SJCRH30 (cell line): Measurements from ENCODE around the gene SRSF10. TPM values are rescaled to one million over a fixed set of nuclear protein-coding genes. Genes with fewer than 3 reads are reported as not detected.
"Not testable (repeated sequence)": the region's sequence is repeated elsewhere in the genome, so short reads cannot be mapped to it uniquely, and the experiment has no call there.

ENCODE experiments used
- DNase-seq, 2 experiments: peaks; one replicate each; pipeline ENCODE4 v3.0.0-alpha.2; 2015 to 2020
- H3K27ac ChIP-seq: fragments of 250-450 bp; sonication (Bioruptor Pico); 2 replicates; pipeline ENCODE4 v1.5.1; 2020; ENCODE audit warnings: mild to moderate bottlenecking, moderate library complexity
- H3K27me3 ChIP-seq: fragments of 250-450 bp; sonication (Bioruptor Pico); 2 replicates; pipeline ENCODE4 v1.5.1; 2020; ENCODE audit warnings: mild to moderate bottlenecking, moderate library complexity
- H3K36me3 ChIP-seq: fragments of 250-450 bp; sonication (Bioruptor Pico); 2 replicates; pipeline ENCODE4 v1.5.1; 2020; ENCODE audit warnings: mild to moderate bottlenecking, moderate library complexity
- H3K4me1 ChIP-seq: fragments of 250-450 bp; sonication (Bioruptor Pico); 2 replicates; pipeline ENCODE4 v1.5.1; 2020; ENCODE audit warnings: mild to moderate bottlenecking, moderate library complexity
- H3K4me3 ChIP-seq: fragments of 250-450 bp; sonication (Bioruptor Pico); 2 replicates; pipeline ENCODE4 v1.5.1; 2020; ENCODE audit warnings: mild to moderate bottlenecking, moderate library complexity
- H3K9me3 ChIP-seq: fragments of 250-450 bp; sonication (Bioruptor Pico); replicated peaks from 2 replicates; pipeline ENCODE4 v1.5.1; 2020; ENCODE audit warnings: mild to moderate bottlenecking, moderate library complexity
- total RNA-seq: library from RNA; depleted of rRNA; stranded (reverse); fragments of >200 nt; shearing (Covaris generic); gene quantifications from 2 replicates; pipeline ENCODE4 v1.2.3, GENCODE V29; 2014; rRNA removed

The SRSF10 gene
- 195 and 245 TPM in 2 replicates for total RNA-seq

DNA sequence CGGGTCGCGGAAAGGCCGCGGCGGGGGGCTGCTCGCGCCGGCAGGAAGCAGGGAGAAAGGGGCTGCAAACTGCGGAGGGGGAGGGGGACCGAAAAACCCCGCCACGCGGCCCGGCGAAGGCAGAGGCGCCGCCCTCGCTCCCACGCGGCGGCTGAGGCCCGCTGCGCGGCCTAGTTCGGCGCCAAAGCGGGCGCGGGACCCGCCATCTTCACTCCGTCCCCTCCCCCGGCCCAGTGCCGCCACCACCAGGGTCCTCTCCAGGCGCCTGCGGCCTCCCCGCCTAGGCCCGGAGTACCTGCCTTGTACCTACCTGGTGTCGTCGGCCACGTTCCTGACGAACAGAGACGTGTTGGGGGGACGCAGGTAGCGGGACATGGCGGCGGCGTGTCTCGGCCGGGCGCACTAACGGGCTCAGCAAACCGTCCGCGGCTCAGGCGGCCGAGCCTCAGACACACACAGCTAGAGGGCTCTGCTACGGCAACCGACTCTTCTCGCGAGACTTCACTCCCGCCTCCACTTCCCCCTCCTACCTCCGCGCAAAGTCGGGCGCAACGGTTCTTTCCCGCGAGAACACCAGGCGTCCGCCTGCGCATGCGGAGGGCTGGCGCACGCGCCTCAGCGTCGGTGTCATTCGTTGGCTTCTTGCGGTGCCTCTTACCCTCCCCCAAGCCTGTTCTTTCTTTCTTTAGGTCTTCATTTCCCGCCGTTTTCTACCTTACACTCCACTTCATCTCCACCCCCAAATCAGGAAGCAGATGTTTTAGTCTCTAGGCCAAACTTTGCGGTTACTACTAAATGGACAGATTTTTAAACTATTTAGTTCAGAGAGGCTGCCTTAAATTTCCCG, at the start of gene SRSF10:
Gene SRSF10 (minus strand): TSS at position 447 of the 847 bp plus-strand sequence. CDS start 72 bp downstream, at position 375.
- H3K27me3 ChIP-seq: no peaks in the 10 kb centered on the region
- peaks cover 40% of the 10 kb centered on the region for H3K36me3 ChIP-seq
- peak within 1 kb of the TSS; percentile 98 for H3K27ac ChIP-seq
- peak; percentile 100 for DNase-seq
- peak within 1 kb of the TSS; percentile 98 for H3K4me3 ChIP-seq
- H3K4me1 ChIP-seq: peaks cover 23% of the 10 kb centered on the region
- H3K9me3 ChIP-seq: no peaks in the 10 kb centered on the region

DNA sequence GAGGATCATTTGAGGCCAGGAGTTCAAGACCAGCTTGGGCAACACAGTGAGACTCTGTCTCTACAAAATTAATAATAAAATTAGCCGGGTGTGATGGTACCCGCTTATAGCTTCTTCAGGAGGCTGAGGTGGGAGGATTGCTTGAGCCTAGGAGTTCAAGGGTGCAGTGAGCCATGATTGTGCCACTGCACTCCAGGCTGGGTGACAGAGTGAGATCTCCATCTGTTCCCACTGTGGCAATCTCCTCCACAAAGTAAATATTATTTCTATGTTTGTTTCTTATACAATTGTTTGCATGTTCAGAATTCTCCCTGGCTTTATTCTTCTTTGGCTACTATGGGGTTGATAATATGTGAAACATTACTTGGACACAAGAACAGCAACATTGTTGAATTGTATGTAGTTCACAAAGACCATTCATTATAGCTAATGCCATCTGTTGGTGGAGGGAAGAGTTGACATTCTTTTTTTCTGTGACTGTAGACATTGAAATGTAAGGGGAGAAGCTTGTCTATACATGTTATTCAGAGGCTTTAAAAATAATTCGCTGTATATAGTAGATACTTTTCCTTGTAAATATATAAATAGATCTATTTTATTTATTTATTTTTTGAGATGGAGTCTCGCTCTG, 47.8 kb upstream of the SRSF10 start:
- H3K4me3 ChIP-seq: no peak overlapping the region
- peaks cover 3% of the 10 kb centered on the region; the same call in 1 of the 2 replicates for H3K4me1 ChIP-seq
- no peak overlapping the region for H3K27ac ChIP-seq
- no peaks in the 10 kb centered on the region for H3K27me3 ChIP-seq
- peak in 1 of 2 experiments; percentile 47 for DNase-seq
- no peaks in the 10 kb centered on the region for H3K36me3 ChIP-seq
- H3K9me3 ChIP-seq: no peaks in the 10 kb centered on the region

DNA sequence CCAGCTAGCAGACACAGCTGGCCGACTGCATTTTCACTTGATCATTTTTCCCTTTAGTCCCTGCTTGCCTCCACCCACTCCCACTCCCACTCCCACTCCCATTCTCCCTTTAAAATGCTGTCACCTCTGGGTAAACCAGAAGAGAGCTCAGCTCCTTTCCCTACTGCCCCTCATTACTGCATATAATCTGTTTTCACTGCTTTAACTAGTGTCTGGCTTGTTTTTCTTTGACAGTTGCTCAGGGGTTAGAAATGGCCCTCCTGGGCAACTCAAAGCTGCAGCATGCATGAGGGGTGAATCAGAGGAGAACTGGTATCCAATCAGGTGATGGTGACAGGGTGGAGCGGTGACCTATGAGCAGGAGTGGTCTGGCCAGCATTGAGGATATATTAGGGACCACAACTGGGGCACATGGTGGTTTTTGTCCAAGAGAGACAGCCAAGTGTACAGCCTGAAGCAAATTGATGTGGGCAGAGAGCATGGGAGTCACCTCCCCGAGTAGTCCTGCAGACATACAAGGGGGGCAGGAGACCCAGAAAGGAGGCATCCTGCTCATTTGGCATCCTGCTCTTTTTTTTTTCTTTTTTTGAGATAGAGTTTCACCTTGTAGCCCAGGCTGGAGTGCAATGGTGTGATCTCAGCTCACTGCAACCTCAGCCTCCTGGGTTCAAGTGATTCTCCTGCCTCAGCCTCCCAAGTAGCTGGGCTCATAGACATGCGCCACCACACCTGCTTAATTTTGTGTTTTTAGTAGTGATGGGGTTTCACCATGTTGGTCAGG, 42.6 kb upstream of the SRSF10 start:
- H3K4me3 ChIP-seq: no peak overlapping the region
- peak; percentile 52 to 53 for DNase-seq
- H3K27ac ChIP-seq: no peak overlapping the region
- no peaks in the 10 kb centered on the region for H3K27me3 ChIP-seq
- peaks cover 29% of the 10 kb centered on the region for H3K4me1 ChIP-seq
- H3K36me3 ChIP-seq: no peaks in the 10 kb centered on the region
- H3K9me3 ChIP-seq: no peaks in the 10 kb centered on the region

DNA sequence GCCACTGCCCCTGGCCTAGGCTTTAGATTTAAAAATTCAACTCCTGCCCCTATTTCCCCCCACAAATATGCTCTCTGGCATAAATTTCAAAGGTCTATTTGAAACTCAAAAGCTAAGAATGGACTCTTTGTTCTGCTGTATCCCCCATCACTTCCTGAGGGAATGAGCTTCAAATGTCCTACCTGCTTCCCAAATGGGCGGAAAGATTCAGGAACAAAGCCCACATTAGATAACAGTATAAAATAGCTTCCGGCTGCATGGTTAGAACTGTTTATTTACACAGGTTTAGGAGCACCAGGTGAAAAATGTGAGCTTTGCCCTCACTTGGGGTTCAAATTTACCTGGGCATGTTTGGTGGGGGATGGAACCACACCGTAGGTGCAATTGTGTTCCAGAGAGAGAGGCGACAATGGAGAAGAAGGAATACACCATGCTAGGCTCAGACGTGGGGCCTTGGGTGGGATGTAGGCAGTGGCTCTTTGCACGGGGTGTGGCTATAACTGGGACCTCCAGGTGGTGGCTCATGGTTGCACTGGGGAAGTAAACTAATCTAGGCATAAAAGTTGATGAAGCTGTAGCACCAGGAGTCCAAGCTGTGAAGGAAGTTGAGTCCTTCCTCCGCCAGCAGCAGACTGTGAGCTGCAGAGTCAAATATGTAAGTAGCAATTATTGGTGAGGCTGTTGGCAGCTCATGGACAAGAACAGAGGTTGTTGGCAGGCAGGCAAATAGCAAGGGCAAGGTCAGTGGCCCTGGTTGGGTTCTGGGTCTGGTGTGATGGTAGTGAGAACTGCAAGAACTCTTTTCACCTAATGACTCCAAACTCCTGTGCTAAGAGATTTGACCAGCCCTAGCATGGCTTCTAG, 41.5 kb upstream of the SRSF10 start:
- no peak for DNase-seq
- H3K36me3 ChIP-seq: no peaks in the 10 kb centered on the region
- no peaks in the 10 kb centered on the region for H3K9me3 ChIP-seq
- no peak overlapping the region for H3K27ac ChIP-seq
- H3K4me1 ChIP-seq: peaks cover 30% of the 10 kb centered on the region
- no peak overlapping the region for H3K4me3 ChIP-seq
- H3K27me3 ChIP-seq: no peaks in the 10 kb centered on the region

DNA sequence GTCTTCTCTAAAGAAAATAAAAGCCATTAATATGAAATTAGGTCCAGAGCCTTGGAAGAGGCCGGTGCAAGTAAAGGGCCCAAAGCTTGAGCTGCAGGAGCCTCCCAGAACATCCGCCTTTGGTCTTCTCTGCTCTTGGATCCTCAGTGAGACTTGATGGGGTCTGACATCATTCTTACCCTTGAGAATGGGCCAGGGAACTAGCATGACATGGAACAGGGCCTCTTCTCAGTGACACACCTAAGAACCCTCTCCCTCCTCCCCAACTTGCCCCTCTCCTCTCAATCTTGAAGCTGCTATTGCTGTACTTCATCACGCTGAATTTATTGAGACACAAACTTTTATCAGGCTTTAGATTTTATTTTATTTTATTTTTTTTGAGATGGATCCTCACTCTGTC, 40.3 kb upstream of the SRSF10 start:
- Histone ChIP-seq H3K27me3 (no peaks in the 10 kb centered on the region), H3K4me3 (no peak overlapping the region), H3K4me1 (peaks cover 33% of the 10 kb centered on the region), H3K9me3 (no peaks in the 10 kb centered on the region), H3K36me3 (no peaks in the 10 kb centered on the region), H3K27ac (no peak overlapping the region)
- no peak for DNase-seq

DNA sequence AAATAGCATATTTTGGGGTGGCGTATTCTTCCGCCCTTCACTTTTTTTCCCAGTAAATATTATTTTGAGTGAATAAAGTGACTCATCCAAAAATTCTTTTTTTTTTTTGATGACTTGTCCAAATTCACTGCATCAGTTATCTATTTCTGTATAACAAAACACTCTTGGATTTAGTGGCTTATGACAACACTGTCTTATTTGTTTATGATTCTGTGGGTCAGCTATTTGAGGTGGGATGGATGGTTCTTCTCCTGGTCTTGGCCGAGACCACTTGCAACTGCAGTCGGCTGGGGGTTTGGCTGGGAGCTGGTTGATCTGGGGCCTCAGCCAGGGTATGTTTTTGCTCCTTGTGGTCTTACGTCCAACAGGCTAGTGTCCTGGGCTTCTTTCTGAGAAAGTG, 39.9 kb upstream of the SRSF10 start:
- H3K9me3 ChIP-seq: no peaks in the 10 kb centered on the region
- H3K4me1 ChIP-seq: peaks cover 33% of the 10 kb centered on the region
- H3K4me3 ChIP-seq: no peak overlapping the region
- H3K36me3 ChIP-seq: no peaks in the 10 kb centered on the region
- H3K27me3 ChIP-seq: no peaks in the 10 kb centered on the region
- no peak overlapping the region for H3K27ac ChIP-seq
- DNase-seq: no peak

DNA sequence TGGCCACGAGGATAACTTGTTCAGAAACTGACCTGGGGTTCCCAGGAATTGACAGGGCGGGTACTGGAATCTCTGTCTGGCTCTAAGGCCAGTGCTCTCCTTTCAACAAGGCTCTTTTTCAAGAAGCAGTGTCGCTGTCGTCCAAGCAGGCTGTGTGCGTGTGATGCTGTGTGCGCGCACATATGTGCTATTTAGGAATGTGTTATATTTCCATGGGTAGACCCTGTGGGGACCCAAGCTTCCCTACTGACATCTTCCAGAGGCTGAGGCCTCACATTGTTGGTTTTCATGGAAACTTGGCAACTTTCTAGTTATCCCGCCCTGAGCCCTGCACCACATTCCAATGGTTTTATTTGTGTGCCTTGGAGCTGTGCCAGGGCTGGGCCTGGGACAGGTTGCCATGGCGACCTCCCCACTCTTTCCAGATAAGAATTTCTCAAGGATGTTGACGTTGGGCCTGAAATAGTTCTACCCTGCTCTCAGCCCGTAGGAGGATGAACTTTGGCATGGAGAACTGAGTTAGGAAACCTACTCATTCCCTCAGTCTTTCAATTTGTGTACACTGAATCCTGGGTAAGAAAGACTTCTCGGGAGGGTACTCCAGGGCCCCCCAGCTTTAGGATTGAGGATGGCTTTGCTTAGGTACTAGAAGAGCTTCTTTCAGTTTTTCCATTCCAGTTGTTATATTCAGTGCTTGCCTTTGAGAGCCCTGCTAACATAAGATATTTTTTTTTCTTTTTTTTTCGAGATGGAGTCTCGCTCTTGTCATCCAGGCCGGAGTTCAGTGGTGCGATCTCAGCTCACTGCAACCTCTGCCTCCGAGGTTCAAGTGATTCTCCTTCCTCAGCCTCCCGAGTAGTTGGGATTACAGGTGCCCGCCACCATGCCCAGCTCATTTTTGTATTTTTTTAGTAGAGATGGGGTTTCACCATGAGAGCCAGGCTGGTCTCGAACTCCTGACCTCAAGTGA, 38.8 kb upstream of the SRSF10 start:
- H3K27me3 ChIP-seq: peaks cover 6% of the 10 kb centered on the region; the same call in 1 of the 2 replicates
- no peak overlapping the region for H3K27ac ChIP-seq
- no peaks in the 10 kb centered on the region for H3K36me3 ChIP-seq
- H3K4me3 ChIP-seq: no peak overlapping the region
- H3K4me1 ChIP-seq: peaks cover 33% of the 10 kb centered on the region
- H3K9me3 ChIP-seq: no peaks in the 10 kb centered on the region
- DNase-seq: peak; percentile 96 to 97

DNA sequence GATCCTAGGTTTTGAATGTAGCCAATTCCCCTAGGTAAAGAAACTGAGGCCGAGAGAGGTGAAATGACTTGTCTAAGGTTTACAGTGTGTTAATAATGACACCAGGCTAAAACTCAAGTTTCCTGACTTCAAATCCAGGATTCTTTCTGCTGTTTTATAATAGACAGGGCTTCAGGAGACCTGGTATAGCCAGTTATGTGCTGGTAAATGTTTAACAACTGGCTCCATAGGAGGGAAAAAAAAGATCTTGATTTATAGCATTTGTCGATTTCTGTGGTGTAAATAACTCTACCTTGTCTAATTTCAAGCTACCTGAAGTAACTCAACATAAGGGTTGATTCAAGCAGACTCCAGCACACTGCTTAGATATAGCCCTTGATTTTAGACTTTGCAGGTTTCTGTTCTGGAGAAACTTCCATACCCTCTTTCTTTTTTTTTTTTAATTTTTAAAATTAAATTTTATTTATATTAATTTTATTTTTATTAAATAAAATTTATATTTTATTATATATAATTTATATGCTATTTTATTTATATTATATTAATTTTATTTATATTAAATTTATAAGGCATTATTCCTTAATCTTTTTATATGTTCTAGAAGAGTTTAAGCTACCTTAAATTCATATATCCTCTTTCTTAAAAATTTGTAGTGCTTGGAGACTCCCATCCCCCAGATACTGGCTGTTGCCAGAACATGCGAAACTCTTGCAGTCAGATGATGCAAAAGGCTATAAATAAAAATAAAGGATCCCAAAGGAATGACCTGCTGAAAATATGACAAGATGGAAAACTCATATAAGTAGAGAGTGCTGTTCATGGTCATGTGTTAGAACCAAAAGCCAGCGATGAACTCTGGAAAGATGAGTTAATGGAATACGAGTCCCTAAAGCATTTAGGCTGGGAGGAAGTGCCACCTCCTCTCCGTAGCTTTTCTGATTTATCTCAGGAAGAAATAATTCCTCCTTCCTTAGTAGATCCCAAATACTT, 35.4 kb upstream of the SRSF10 start:
- no peaks in the 10 kb centered on the region for H3K36me3 ChIP-seq
- peaks cover 13% of the 10 kb centered on the region for H3K27me3 ChIP-seq
- no peak overlapping the region for H3K4me3 ChIP-seq
- peaks cover 26% of the 10 kb centered on the region for H3K4me1 ChIP-seq
- no peak overlapping the region for H3K27ac ChIP-seq
- H3K9me3 ChIP-seq: no peaks in the 10 kb centered on the region
- no peak for DNase-seq

DNA sequence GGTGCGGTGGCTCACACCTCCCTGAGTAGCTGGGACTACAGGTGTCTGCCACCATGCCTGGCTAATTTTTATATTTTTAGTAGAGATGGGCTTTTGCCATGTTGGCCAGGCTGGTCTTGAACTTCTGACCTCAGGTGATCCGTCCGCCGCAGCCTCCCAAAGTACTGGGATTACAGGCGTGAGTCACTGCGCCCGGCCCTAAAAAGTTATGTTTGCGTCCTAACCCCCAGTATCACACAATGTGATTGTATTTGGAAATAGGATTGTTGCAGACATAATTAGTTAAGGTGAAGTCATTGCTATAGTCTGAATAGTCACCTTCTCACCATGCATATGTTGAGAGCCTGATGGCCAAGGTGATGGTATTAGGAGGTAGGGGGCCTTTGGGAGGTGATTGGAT, 32.8 kb upstream of the SRSF10 start:
- H3K36me3 ChIP-seq, H3K4me3 ChIP-seq, H3K27ac ChIP-seq, H3K9me3 ChIP-seq, DNase-seq: not testable (repeated sequence)
- H3K4me1 ChIP-seq: peaks cover 27% of the 10 kb centered on the region
- H3K27me3 ChIP-seq: peaks cover 21% of the 10 kb centered on the region

DNA sequence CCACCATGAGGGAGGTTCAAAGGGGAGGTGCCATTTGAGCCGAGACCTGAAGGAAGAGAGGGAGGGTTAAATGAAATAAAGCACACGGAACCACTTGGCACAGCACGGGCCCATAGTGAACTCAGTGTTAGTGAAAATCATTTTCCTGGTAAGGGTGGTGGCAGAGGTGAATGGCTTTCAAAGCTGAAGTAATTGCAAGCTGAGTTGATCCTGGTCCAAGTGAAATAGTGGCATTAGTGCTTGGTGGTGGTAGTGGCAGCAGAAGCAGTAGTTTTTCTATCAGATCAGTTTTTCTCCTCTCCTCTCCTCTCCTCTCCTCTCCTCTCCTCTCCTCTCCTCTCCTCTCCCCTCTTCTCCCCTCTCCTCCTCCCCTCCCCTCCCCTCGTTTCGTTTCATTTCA, 30.5 kb upstream of the SRSF10 start:
- Histone ChIP-seq H3K27ac (no peak overlapping the region), H3K9me3 (peaks cover 8% of the 10 kb centered on the region; the same call in 1 of the 2 replicates), H3K4me3 (no peak overlapping the region), H3K27me3 (peaks cover 21% of the 10 kb centered on the region), H3K36me3 (no peaks in the 10 kb centered on the region), H3K4me1 (peaks cover 23% of the 10 kb centered on the region)
- DNase-seq: no peak

DNA sequence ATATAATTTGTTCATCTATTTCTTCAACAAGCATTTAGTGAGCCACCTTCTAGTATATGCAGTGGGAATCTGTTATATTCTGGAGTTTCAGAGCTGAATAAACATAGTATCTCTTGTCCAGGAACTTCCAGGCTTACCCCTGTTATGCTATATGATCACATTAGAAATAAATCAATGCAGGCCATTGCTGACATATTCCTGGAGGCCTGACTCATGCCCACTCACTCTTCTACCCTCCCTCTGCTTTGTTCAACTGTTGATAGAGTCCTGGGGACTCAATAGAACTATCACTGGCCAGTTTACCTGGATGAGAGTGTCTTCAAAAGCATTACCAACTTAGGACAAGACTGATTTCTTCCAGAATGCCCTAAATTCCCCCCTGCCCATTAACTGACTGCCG, 29.3 kb upstream of the SRSF10 start:
- DNase-seq: peak in 1 of 2 experiments; percentile 22
- Histone ChIP-seq H3K9me3 (peaks cover 8% of the 10 kb centered on the region; the same call in 1 of the 2 replicates), H3K4me1 (peaks cover 23% of the 10 kb centered on the region), H3K4me3 (no peak overlapping the region), H3K36me3 (no peaks in the 10 kb centered on the region), H3K27ac (no peak overlapping the region), H3K27me3 (peaks cover 16% of the 10 kb centered on the region)

DNA sequence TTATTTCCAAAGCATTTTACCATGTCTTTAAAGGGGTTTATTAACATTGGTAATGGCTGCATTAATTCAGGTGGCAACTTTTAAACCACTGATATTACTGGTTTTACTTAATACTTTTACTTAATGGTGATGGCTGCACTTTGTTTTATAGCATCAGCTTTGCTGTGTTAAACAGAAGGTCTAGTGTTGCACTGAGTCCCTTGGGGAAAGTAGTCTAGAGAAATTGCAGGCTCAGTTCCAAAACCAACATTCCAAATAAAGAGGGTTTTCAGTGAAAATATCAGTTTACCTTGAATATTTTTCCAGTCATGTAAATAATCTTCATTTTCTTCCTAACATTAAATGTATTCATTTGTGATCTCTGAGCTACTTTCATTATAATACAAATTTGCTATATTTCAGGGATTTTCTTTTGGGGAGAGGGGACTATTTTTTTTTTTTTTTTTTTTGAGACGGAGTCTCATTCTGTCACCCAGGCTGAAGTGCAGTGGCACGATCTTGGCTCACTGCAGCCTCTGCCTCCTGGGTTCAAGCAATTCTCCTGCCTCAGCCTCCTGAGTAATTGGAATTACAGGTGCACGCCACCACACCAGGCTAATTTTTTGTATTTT, 28.6 kb upstream of the SRSF10 start:
- H3K4me1 ChIP-seq: peaks cover 30% of the 10 kb centered on the region
- H3K36me3 ChIP-seq, H3K4me3 ChIP-seq, H3K9me3 ChIP-seq, H3K27ac ChIP-seq: not testable (repeated sequence)
- H3K27me3 ChIP-seq: peaks cover 13% of the 10 kb centered on the region
- DNase-seq: peak; percentile 35 to 80
